Stomach (tissue), 9 donors: ENCODE measurements around the gene RPS18. TPM values are rescaled to one million over a fixed set of nuclear protein-coding genes. Genes with fewer than 3 reads are reported as not detected.

ENCODE experiments used
- DNase-seq, 2 donors: peaks; one replicate each; pipeline versions ENCODE4 v3.0.0 to v3.0.0-alpha.2; 2013 to 2019
- H3K27ac ChIP-seq, 5 donors: fragments of 200-600 bp in 4 of 5; sonication (generic) in 4 of 5; one replicate each; pipeline ENCODE4 v1.5.1; 2013 to 2019; ENCODE audit warnings: mild to moderate bottlenecking in 1 of 5, moderate library complexity in 1 of 5
- H3K27me3 ChIP-seq, 3 donors: fragments of 200-600 bp; sonication (generic); one replicate each; pipeline ENCODE4 v1.5.1; 2017 to 2019; ENCODE audit warnings: mixed run types in 1 of 3
- H3K36me3 ChIP-seq, 4 donors: fragments of 200-600 bp; sonication (generic); 1 replicate in 3 of 4; 2 replicates in 1 of 4; pipeline ENCODE4 v1.5.1; 2016 to 2019
- H3K4me1 ChIP-seq, 4 donors: fragments of 200-600 bp; sonication (generic); one replicate each; pipeline ENCODE4 v1.5.1; 2016 to 2019
- H3K4me3 ChIP-seq, 4 donors: fragments of 200-600 bp; sonication (generic) in 3 of 4; one replicate each; pipeline ENCODE4 v1.5.1; 2016 to 2019; ENCODE audit warnings: mild to moderate bottlenecking in 1 of 4
- H3K9me3 ChIP-seq, 4 donors: fragments of 200-600 bp; sonication (generic); one replicate each; pipeline ENCODE4 v1.5.1; 2016 to 2019
- EP300 ChIP-seq: sonication (generic); formaldehyde crosslinking; IDR thresholded peaks from one replicate; pipeline ENCODE4 v1.6.1; 2017; ENCODE audit warnings: antibody characterized with exemption
- POLR2A ChIP-seq, 4 donors: fragments of 450-650 bp; IDR thresholded peaks; one replicate each; pipeline ENCODE4 v1.6.1; 2016; ENCODE audit warnings: antibody characterized with exemption in 4 of 4, control low read depth in 2 of 4, mild to moderate bottlenecking in 1 of 4, moderate library complexity in 1 of 4
- POLR2AphosphoS5 ChIP-seq, 3 donors: sonication (generic); formaldehyde crosslinking; IDR thresholded peaks; one replicate each; pipeline ENCODE4 v1.6.1; 2016; ENCODE audit warnings: antibody characterized with exemption in 3 of 3
- WGBS, 5 donors: extraction: QIAGEN DNeasy Blood & Tissue Kit in 3 of 5; methylation state at CpG; one replicate each; pipeline versions ENCODE4 v1.1.5 to v1.1.7; 2013 to 2018; 5-methylcytosine and 5-hydroxymethylcytosine counted together
- intact Hi-C: fragments of 100-400 bp; cut with DNase I; formaldehyde crosslinking; loops from one replicate; pipeline ENCODE4 v1.15.1; 2023; ENCODE audit warnings: low total_unique reads
- polyA plus RNA-seq, 3 donors: library from polyadenylated mRNA; stranded (reverse); fragments of 200-250 nt; gene quantifications; one replicate each; pipeline ENCODE4 v1.2.3, GENCODE V29; 2013
- total RNA-seq, 5 donors: library from RNA; depleted of rRNA; stranded (reverse); fragments of >200 nt; gene quantifications; one replicate each; pipeline versions ENCODE4 v1.1.0 to v1.2.3, GENCODE V29; 2014 to 2016
- TF ChIP-seq, protein P1 (sequence below), 7 experiments: fragments of 450-650 bp in 4 of 7; fragments of 200-600 bp in 3 of 7; sonication (generic) in 3 of 7; IDR thresholded peaks; one replicate each; pipeline ENCODE4 v1.5.1; 2016 to 2019; ENCODE audit warnings: antibody characterized with exemption in 7 of 7, control low read depth in 2 of 7, mild to moderate bottlenecking in 1 of 7
- donor health status: healthy with polysubstance abuse.
- donor health status: Bipolar disorder and iron deficiency.
- donor health status: healthy.

The RPS18 gene
- total and polyA plus RNA-seq, 8 donors = 279 to 9,227 (median 2,699) TPM

GRCh38 chr6:33297406-33297955 lies 25.6 kb downstream of the RPS18 start:
- no peaks in the 10 kb centered on the region for H3K27me3 ChIP-seq
- DNase-seq = peak; percentile 81 to 87
- WGBS, 5 donors = 3 to 11% (median 8%) methylated on average over 16 of the region's 16 CpGs
- intact Hi-C loops = no loop called here
- TF ChIP-seq POLR2AphosphoS5 (IDR thresholded peaks at IDR 0.05) = no peak
- no peak for TF ChIP-seq EP300
- TF ChIP-seq, protein P1, sequence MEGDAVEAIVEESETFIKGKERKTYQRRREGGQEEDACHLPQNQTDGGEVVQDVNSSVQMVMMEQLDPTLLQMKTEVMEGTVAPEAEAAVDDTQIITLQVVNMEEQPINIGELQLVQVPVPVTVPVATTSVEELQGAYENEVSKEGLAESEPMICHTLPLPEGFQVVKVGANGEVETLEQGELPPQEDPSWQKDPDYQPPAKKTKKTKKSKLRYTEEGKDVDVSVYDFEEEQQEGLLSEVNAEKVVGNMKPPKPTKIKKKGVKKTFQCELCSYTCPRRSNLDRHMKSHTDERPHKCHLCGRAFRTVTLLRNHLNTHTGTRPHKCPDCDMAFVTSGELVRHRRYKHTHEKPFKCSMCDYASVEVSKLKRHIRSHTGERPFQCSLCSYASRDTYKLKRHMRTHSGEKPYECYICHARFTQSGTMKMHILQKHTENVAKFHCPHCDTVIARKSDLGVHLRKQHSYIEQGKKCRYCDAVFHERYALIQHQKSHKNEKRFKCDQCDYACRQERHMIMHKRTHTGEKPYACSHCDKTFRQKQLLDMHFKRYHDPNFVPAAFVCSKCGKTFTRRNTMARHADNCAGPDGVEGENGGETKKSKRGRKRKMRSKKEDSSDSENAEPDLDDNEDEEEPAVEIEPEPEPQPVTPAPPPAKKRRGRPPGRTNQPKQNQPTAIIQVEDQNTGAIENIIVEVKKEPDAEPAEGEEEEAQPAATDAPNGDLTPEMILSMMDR (IDR thresholded peaks at IDR 0.05) = peak in 1 of 7 experiments; percentile 10
- TF ChIP-seq POLR2A (IDR thresholded peaks at IDR 0.05) = no peak
- no peaks in the 10 kb centered on the region for H3K9me3 ChIP-seq
- H3K27ac ChIP-seq = peak overlapping the region; percentile 92 to 99 (median 98)
- H3K36me3 ChIP-seq = peaks cover 19 to 56% (median 55%) of the 10 kb centered on the region in 4 donors
- H3K4me1 ChIP-seq = peaks cover 22 to 63% (median 50%) of the 10 kb centered on the region in 4 donors
- H3K4me3 ChIP-seq = peak overlapping the region; percentile 77 to 93 (median 90)

DNA sequence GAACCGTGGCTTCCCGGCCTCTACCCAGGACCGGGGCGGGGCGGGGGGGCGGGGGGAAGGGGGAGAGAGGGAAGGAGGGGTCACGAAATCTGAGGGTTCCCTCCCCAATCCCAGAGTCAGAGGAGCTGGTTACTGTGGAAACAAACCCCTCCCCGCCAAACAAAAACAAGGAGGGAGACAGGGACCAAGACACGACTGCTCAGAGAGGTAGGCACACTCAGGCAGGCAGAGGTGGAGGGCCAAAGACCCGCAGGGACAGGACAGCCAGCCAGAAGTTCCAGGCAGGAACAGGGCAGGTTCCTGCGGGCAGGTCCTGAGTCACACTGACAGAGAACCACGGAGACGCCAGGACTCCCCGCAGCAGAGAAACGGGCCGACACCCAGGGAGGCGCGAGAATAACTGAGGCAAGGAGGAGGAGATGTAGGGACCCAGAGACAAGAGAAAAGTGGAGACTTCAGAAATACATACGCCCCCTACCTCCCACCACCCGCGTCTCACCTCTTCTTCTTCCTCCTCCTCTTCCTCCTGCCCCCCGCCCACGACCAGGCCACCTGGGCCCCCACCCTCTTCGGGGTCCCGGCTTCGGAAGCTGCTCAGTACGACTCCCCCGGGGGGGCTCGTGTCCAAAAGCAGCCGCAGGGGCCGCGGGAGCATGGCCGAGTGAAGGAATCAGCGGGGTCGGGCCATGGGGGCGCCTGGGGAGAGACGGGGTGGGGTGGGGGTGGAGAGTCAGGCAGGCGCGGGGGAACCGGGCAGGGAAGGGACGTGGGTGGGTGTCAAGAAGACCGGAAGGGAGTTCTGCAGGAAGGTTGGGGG lies 26.3 kb downstream of the RPS18 start:
- Histone ChIP-seq H3K4me1 (peaks cover 22 to 63% (median 50%) of the 10 kb centered on the region in 4 donors), H3K27me3 (no peaks in the 10 kb centered on the region), H3K27ac (peak overlapping the region; percentile 92 to 99 (median 98)), H3K9me3 (no peaks in the 10 kb centered on the region), H3K36me3 (peaks cover 17 to 56% (median 55%) of the 10 kb centered on the region in 4 donors), H3K4me3 (peak overlapping the region; percentile 77 to 93 (median 90))
- intact Hi-C loops = no loop called here
- peak; percentile 61 to 92 for DNase-seq
- TF ChIP-seq POLR2A (IDR thresholded peaks at IDR 0.05) (no peak), POLR2AphosphoS5 (IDR thresholded peaks at IDR 0.05) (peak in 2 of 3 donors; percentile 53 to 54)
- TF ChIP-seq, protein P1 (IDR thresholded peaks at IDR 0.05) = no peak
- WGBS, 5 donors = 1% methylated on average over 28 to 42 of the region's 42 CpGs

- peak; percentile 83 to 91 for DNase-seq
- Histone ChIP-seq H3K27ac (peak within 1 kb of the TSS; percentile 92 to 99 (median 98)), H3K9me3 (no peaks in the 10 kb centered on the region), H3K36me3 (peaks cover 20 to 56% (median 55%) of the 10 kb centered on the region in 4 donors), H3K4me3 (peak within 1 kb of the TSS; percentile 77 to 93 (median 90)), H3K4me1 (peaks cover 22 to 63% (median 50%) of the 10 kb centered on the region in 4 donors), H3K27me3 (no peaks in the 10 kb centered on the region)
- TF ChIP-seq, protein P1 (IDR thresholded peaks at IDR 0.05) = no peak
- TF ChIP-seq POLR2AphosphoS5 (IDR thresholded peaks at IDR 0.05) (no peak), EP300 (no peak), POLR2A (IDR thresholded peaks at IDR 0.05) (no peak)
- intact Hi-C loops = no loop called here
- 0 to 2% (median 1%) methylated on average over 22 to 34 of the region's 34 CpGs for WGBS, 5 donors
These were observed 26.9 kb downstream of the RPS18 start, which contains the start of gene RGL2 for GRCh38 chr6:33298773-33299236. RGL2 (minus strand) TSS chr6:33298942; CDS start chr6:33298610, 332 bp downstream.

DNA sequence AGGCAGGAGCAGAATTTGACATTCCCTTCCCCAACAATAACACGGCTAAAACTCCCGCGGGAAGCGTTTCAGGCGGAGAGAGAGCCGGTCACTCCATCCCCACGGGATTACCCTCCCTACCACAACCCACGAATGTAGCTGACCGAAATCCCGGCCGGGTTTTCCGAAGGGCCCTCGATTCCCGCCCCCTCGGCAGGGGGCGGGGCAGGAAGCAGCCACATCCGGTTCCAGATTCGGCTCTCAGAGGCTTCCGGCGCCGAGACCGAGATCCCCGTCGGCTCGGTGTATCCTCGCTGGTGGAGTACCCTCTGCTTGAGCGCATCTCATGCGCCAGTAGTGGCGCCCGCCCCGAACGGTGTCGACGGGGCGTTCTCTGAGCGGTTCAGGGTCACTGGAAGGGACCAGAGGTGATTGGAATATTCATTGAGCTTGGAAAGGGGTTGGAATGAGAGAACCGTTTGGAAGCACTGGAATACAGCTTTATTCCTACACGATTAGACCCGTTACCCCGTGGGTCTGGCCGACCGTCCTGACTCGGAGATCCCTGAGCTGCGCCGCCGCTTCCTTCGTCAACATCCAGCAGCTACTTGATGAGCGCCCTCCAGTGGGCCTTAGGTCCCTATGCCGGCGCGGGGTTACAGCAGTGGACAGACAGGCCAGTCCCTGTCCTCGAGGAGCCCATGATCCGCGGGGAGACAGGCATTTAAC lies 27.5 kb downstream of the RPS18 start:
- Histone ChIP-seq H3K4me1 (peaks cover 22 to 64% (median 50%) of the 10 kb centered on the region in 4 donors), H3K27me3 (no peaks in the 10 kb centered on the region), H3K4me3 (peak overlapping the region; percentile 77 to 93 (median 90)), H3K36me3 (peaks cover 23 to 56% (median 55%) of the 10 kb centered on the region in 4 donors), H3K9me3 (no peaks in the 10 kb centered on the region), H3K27ac (peak overlapping the region; percentile 92 to 99 (median 98))
- TF ChIP-seq EP300 (no peak), POLR2A (IDR thresholded peaks at IDR 0.05) (peak in 2 of 4 donors; percentile 38 to 55), POLR2AphosphoS5 (IDR thresholded peaks at IDR 0.05) (peak; percentile 77 to 94 (median 90))
- TF ChIP-seq, protein P1 (IDR thresholded peaks at IDR 0.05) = peak in 5 of 7 experiments; percentile 55 to 76 (median 65)
- intact Hi-C loops = no loop called here
- WGBS, 5 donors = 0 to 1% (median 0%) methylated on average over 45 to 54 of the region's 54 CpGs
- DNase-seq = peak; percentile 91 to 96
